IMR-90 (cell line): ENCODE measurements around the gene MOB2. TPM values are rescaled to one million over a fixed set of nuclear protein-coding genes. Genes with fewer than 3 reads are reported as not detected.

Experiments
- ATAC-seq: fragments of 200-7000 bp; cut with Tn5 transposase; 2 replicates; pipeline ENCODE4 v1.9.1; 2020; ENCODE audit warnings: low read depth, mild to moderate bottlenecking, moderate library complexity
- BruUV-seq: library from RNA; stranded (reverse); fragments of 400-500 nt; replicated peaks from 2 replicates; lab custom pipeline; 2021; lab: Mats Ljungman, UMichigan
- CTCF ChIA-PET: fragments of 300-600 bp; formaldehyde crosslinking; extraction: SDS; loops from one replicate; lab custom pipeline; 2021; ENCODE audit warnings: antibody characterized with exemption; lab: Yijun Ruan, JAX
- POLR2A ChIA-PET: fragments of 300-600 bp; sonication (Branson Sonifier 250); formaldehyde crosslinking; loops from one replicate; lab custom pipeline; 2022; ENCODE audit warnings: antibody characterized with exemption; ENCODE audit not compliant: unreplicated experiment; lab: Charles Lee
- DNase-seq: peaks from one replicate; pipeline ENCODE4 v3.0.0; 2013
- H2AFZ ChIP-seq: replicated peaks from 2 replicates; pipeline ENCODE3; 2013; ENCODE audit warnings: low read length, mild to moderate bottlenecking; ENCODE audit not compliant: poor library complexity
- H2AK5ac ChIP-seq: 2 replicates; pipeline ENCODE4 v1.6.1; 2013; ENCODE audit warnings: low read depth, low read length, inconsistent platforms
- H2AK9ac ChIP-seq: replicated peaks from 2 replicates; pipeline ENCODE3; 2013; ENCODE audit warnings: mild to moderate bottlenecking, low read depth, low read length, moderate library complexity; ENCODE audit not compliant: poor library complexity
- H2BK120ac ChIP-seq: 2 replicates; pipeline ENCODE4 v1.6.1; 2013; ENCODE audit warnings: low read depth, low read length, inconsistent platforms
- H2BK15ac ChIP-seq: 3 replicates; pipeline ENCODE4 v1.6.1; 2013; ENCODE audit warnings: low read depth, low read length, inconsistent platforms
- H2BK20ac ChIP-seq: 2 replicates; pipeline ENCODE4 v1.6.1; 2013; ENCODE audit warnings: low read depth, mild to moderate bottlenecking, inconsistent platforms, low read length, moderate library complexity
- H2BK5ac ChIP-seq: 2 replicates; pipeline ENCODE4 v1.6.1; 2013; ENCODE audit warnings: mild to moderate bottlenecking, low read depth, low read length, inconsistent platforms; ENCODE audit not compliant: poor library complexity, severe bottlenecking
- H3K14ac ChIP-seq: replicated peaks from 2 replicates; pipeline ENCODE4 v1.6.1; 2013; ENCODE audit warnings: low read depth, low read length, inconsistent platforms
- H3K18ac ChIP-seq: 2 replicates; pipeline ENCODE4 v1.6.1; 2013; ENCODE audit warnings: low read depth, low read length, control low read depth
- H3K23ac ChIP-seq: 2 replicates; pipeline ENCODE4 v1.6.1; 2013; ENCODE audit warnings: low read depth, low read length, inconsistent platforms
- H3K27ac ChIP-seq: 2 replicates; pipeline ENCODE4 v1.5.1; 2013; ENCODE audit warnings: mild to moderate bottlenecking, control low read depth, low read length; ENCODE audit not compliant: insufficient read depth
- H3K27me3 ChIP-seq: 2 replicates; pipeline ENCODE4 v1.6.1; 2013; ENCODE audit warnings: low read length; ENCODE audit not compliant: control insufficient read depth, insufficient read depth
- H3K36me3 ChIP-seq: 2 replicates; pipeline ENCODE4 v1.6.1; 2013; ENCODE audit warnings: low read length, mixed read lengths; ENCODE audit not compliant: control insufficient read depth, insufficient read depth
- H3K4ac ChIP-seq: 2 replicates; pipeline ENCODE4 v1.6.1; 2013; ENCODE audit warnings: low read depth, low read length, inconsistent platforms
- H3K4me1 ChIP-seq: 2 replicates; pipeline ENCODE4 v1.6.1; 2013; ENCODE audit warnings: low read length, mixed read lengths; ENCODE audit not compliant: control insufficient read depth, insufficient read depth
- H3K4me2 ChIP-seq: 2 replicates; pipeline ENCODE4 v1.6.1; 2013; ENCODE audit warnings: low read depth, mild to moderate bottlenecking, control low read depth, low read length, moderate library complexity
- H3K4me3 ChIP-seq: 2 replicates; pipeline ENCODE4 v1.5.1; 2013; ENCODE audit warnings: low read depth, mild to moderate bottlenecking, control low read depth, low read length, moderate library complexity; ENCODE audit not compliant: insufficient read depth
- H3K56ac ChIP-seq: 2 replicates; pipeline ENCODE4 v1.6.1; 2013; ENCODE audit warnings: low read length, inconsistent platforms; ENCODE audit not compliant: insufficient read depth; ENCODE audit errors: extremely low read depth
- H3K79me1 ChIP-seq, 2 experiments: 2 replicates each; pipeline ENCODE4 v1.6.1; 2013; ENCODE audit warnings: low read length in 2 of 2, inconsistent platforms in 1 of 2, low read depth in 1 of 2
- H3K9ac ChIP-seq: 2 replicates; pipeline ENCODE4 v1.6.1; 2013; ENCODE audit warnings: low read depth, low read length, control low read depth
- H3K9me1 ChIP-seq: 2 replicates; pipeline ENCODE4 v1.6.1; 2013; ENCODE audit warnings: low read length, inconsistent platforms; ENCODE audit not compliant: insufficient read depth
- H3K9me3 ChIP-seq: 2 replicates; pipeline ENCODE4 v1.6.1; 2013; ENCODE audit warnings: low read length; ENCODE audit not compliant: control insufficient read depth, insufficient read depth
- H4K20me1 ChIP-seq: 2 replicates; pipeline ENCODE4 v1.6.1; 2013; ENCODE audit warnings: low read length, inconsistent platforms; ENCODE audit not compliant: insufficient read depth
- H4K5ac ChIP-seq: 2 replicates; pipeline ENCODE4 v1.6.1; 2013; ENCODE audit warnings: mild to moderate bottlenecking, low read depth, low read length, control low read depth
- H4K8ac ChIP-seq, 2 experiments: 2 replicates each; pipeline ENCODE4 v1.6.1; 2013; ENCODE audit warnings: low read depth in 2 of 2, low read length in 2 of 2, control low read depth in 1 of 2, inconsistent platforms in 1 of 2
- H4K91ac ChIP-seq: 2 replicates; pipeline ENCODE4 v1.6.1; 2013; ENCODE audit warnings: low read depth, low read length, inconsistent platforms; ENCODE audit not compliant: insufficient read depth
- BHLHE40 ChIP-seq: fragments of 150-350 bp; IDR thresholded peaks from 2 replicates; pipeline ENCODE4 v1.6.1; 2016; ENCODE audit warnings: mild to moderate bottlenecking, low read depth, low read length
- RFX5 ChIP-seq: IDR thresholded peaks from 2 replicates; pipeline ENCODE4 v1.8.0; 2012; ENCODE audit warnings: low read depth, mild to moderate bottlenecking, low read length, moderate library complexity
- WGBS, 2 experiments: methylation state at CpG; one replicate each; pipeline versions ENCODE4 v1.1.5 to v1.1.7; 2013; ENCODE audit warnings: missing lambda C conversion rate in 2 of 2; ENCODE audit not compliant: insufficient read length in 1 of 2; ENCODE audit errors: extremely low coverage in 2 of 2; 5-methylcytosine and 5-hydroxymethylcytosine counted together
- dilution Hi-C: fragments of 300-500 bp; cut with HindIII; formaldehyde crosslinking; loops from one replicate; pipeline ENCODE4 v1.14.3; 2018; ENCODE audit warnings: low sequenced_read_pairs; ENCODE audit not compliant: unreplicated experiment
- in situ Hi-C: fragments of 300-500 bp; cut with MboI; formaldehyde crosslinking; loops from 3 replicates; pipeline ENCODE4 v1.14.3; 2019; ENCODE audit warnings: low sequenced_read_pairs, inconsistent platforms, mixed read lengths
- intact Hi-C: fragments of 100-400 bp; cut with micrococcal nuclease; formaldehyde crosslinking; loops from 2 replicates; pipeline ENCODE4 v1.10.0; 2022
- polyA plus RNA-seq, 3 experiments: library from polyadenylated mRNA; depleted of rRNA; stranded (reverse); fragments of >200 nt; gene quantifications; 2 replicates each; pipeline ENCODE4 v1.2.3, GENCODE V29; 2012; ENCODE audit warnings: low replicate concordance in 1 of 3
- total RNA-seq: library from RNA; depleted of rRNA; stranded (reverse); fragments of >200 nt; gene quantifications from 2 replicates; pipeline ENCODE4 v1.2.3, GENCODE V29; 2012

The MOB2 gene
- total and polyA plus RNA-seq, 2 of the 4 experiments (the other 2 are of a cell fraction) = 23.7 to 36.2 TPM

GRCh38 chr11:1455763-1456060 is 30.9 kb downstream of the MOB2 start:
- ATAC-seq (no peak), DNase-seq (no peak)
- no peaks in the 10 kb centered on the region for H3K9me3 ChIP-seq
- H3K4me1 ChIP-seq = peaks cover 8% of the 10 kb centered on the region; the same call in 1 of the 2 replicates
- H3K18ac ChIP-seq = no peak overlapping the region
- no peak overlapping the region for H3K4me3 ChIP-seq
- TF ChIP-seq BHLHE40 = no peak
- TF ChIP-seq RFX5 = no peak
- H2BK20ac ChIP-seq = no peak overlapping the region
- dilution Hi-C loops = no loop called here
- no peaks in the 10 kb centered on the region for H3K79me1 ChIP-seq
- in situ Hi-C loops = no loop called here
- 61% methylated on average over 3 of the region's 5 CpGs; no CpG with 5 or more reads in 1 of the 2 experiments for WGBS, 2 experiments
- no peak overlapping the region for H4K8ac ChIP-seq
- no peak overlapping the region for H2AK5ac ChIP-seq
- no peak overlapping the region for H2BK15ac ChIP-seq
- H2BK5ac ChIP-seq = no peak overlapping the region
- no peak overlapping the region for H4K5ac ChIP-seq
- H3K27ac ChIP-seq = no peak overlapping the region
- H3K14ac ChIP-seq = no peak overlapping the region
- peaks cover 2% of the 10 kb centered on the region; the same call in 1 of the 2 replicates for H3K27me3 ChIP-seq
- H3K4me2 ChIP-seq = no peak overlapping the region
- BruUV-seq = no TSS peak
- no peak overlapping the region for H3K4ac ChIP-seq
- no peak overlapping the region for H4K91ac ChIP-seq
- H3K36me3 ChIP-seq = no peaks in the 10 kb centered on the region
- H3K9ac ChIP-seq = no peak overlapping the region
- no peak overlapping the region for H2AK9ac ChIP-seq
- no peak overlapping the region for H2AFZ ChIP-seq
- H3K9me1 ChIP-seq = no peaks in the 10 kb centered on the region
- no peaks in the 10 kb centered on the region; the same call in none of the 2 replicates for H4K20me1 ChIP-seq
- H2BK120ac ChIP-seq = no peak overlapping the region
- CTCF ChIA-PET = no interaction called here
- POLR2A ChIA-PET = no interaction called here
- no peak overlapping the region for H3K23ac ChIP-seq
- intact Hi-C loops = no loop called here
- no peak overlapping the region for H3K56ac ChIP-seq
